A673 (cell line): Measurements from ENCODE around the gene CAGE1.

ENCODE experiments used
- CTCF ChIP-seq: fragments of 300-800, 200-600 bp; sonication (generic); conservative IDR thresholded peaks from 2 replicates; pipeline ENCODE4 v1.5.1; 2017; ENCODE audit warnings: low read depth, mild to moderate bottlenecking, antibody characterized with exemption, low read length, moderate library complexity, mixed read lengths
- EZH2 ChIP-seq: fragments of 200-600 bp; sonication (generic); IDR thresholded peaks from 2 replicates; pipeline ENCODE4 v1.6.1; 2017; ENCODE audit warnings: borderline replicate concordance, low read depth, mild to moderate bottlenecking, mixed read lengths, antibody characterized with exemption, low read length; ENCODE audit not compliant: poor library complexity, severe bottlenecking

GRCh38 chr6:7378740-7379139 lies 10.8 kb downstream of the CAGE1 start:
- TF ChIP-seq CTCF (no peak), EZH2 (no peak)
